Activated gamma-delta T cell (primary cell): ENCODE measurements around the gene DYNC2H1.
"Not testable (repeated sequence)": the region's sequence is repeated elsewhere in the genome, so short reads cannot be mapped to it uniquely, and the experiment has no call there.

Source experiments
- DNase-seq: peaks from one replicate; lab custom pipeline; 2025; lab: John Stamatoyannopoulos, UW

The DYNC2H1 gene

DNA sequence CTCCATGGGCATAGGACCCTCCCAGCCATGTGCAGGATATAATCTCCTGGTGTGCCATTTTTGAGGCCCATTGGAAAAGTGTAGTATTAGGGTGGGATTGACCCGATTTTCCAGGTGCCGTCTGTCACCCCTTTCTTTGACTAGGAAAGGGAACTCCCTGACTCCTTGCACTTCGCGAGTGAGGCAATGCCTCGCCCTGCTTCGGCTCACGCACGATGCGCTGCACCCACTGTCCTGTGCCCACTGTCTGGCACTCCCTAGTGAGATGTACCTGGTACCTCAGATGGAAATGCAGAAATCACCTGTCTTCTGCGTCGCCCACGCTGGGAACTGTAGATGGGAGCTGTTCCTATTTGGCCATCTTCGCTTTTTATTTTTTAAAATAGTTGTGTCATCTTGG lies 32.8 kb downstream of the DYNC2H1 start:
- not testable (repeated sequence) for DNase-seq

DNA sequence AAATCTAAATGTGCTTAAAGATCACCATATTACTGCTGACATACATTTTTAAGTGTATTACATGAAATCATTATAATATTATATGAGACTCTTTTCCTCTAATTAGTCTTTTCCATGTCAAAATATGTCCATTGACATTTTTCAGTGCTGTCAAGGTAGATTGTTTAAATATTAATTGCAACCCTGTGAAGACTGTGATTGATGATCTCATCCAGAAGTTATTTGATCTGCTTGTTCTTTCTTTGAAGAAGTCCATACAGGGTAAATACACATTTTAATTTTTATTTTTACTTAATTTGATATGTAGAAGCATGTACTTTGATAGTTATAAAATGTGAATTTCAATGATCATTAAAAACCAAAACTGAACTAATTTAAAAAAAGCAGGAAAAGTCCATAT lies 38.4 kb downstream of the DYNC2H1 start:
- no peak for DNase-seq

DNA sequence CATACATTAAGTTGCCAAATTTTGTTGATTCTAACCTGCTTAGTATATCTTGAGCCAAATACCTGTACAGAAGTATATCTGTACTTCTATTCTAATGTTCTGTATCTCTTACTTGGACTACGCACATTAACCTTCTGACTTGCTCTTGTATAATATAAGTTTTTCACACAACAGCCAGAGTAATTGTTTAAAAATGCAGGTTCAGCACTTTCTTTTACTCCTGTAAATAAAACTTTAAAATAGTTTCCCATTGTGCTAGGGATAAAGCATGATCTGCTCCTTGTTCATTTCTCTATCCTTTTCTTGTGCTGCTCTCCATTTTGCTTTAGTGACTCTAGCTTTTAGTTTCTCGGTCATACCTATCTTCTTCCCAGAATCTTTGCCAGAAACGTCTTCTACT lies 48.3 kb downstream of the DYNC2H1 start:
- no peak for DNase-seq

DNA sequence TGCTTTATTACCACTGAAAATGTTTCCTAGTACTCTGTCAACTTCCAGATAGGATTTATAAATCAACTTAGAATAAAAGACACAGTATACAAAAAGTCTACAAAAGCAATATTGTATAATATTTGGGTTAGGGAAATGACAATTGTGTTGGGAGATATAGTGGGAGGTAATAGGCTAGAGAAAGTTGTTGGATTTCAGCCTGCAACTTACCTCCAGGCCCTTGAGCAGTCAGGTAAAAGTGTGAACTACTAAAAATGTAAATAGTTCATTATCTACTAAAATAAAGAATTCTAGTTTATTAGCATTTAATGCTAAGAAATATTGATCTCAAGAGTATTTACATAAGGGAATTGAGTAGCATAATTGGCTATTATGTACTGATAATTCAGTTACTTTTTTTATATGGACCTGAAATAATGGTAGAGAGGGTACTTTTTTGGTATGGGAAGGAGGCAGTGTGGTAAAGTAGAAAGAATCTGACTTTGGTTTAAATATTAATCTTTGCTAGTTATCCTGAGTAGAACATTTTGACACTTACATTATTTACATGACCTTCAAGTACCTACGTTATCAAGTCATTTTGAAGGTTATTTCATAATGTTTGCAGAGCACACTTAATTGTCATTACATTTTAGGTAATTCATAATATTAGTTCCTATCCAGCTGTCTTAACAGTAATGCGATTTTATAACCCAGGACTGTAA lies 55.0 kb downstream of the DYNC2H1 start:
- no peak for DNase-seq

DNA sequence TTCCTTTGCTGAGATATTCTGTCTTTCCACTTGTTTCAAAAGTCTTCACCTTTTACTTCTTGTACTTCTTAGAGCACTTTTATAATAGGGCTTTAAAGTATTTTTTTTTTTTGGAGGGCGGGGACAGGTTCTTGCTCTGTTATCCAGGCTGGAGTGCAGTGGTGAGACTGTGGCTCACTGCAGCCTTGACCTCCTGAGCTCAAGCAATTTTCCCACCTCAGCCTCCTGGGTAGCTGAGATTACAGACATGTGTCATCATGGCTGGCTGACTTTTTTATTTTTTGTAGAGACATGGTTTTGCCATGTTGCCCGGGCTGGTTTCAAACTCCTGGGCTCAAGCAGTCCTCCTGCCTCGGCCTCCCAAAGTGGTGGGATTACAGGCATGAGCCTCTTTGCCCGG lies 57.9 kb downstream of the DYNC2H1 start:
- DNase-seq: no peak

DNA sequence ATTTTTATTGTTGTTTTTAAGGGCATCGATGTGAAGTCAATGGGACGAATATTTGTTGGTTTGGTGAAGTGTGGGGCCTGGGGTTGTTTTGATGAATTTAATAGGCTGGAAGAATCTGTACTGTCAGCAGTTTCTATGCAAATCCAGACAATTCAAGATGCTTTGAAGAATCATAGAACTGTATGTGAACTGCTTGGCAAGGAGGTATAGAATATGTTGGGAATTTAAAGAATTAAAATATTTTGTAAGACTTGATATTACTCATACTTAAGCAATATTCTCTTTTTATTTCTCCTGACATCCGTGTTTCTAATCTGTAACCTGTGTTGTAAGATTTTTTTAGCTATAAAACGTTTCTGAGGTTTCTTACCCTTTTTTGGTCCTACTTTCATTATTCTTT lies 61.6 kb downstream of the DYNC2H1 start:
- no peak for DNase-seq

DNA sequence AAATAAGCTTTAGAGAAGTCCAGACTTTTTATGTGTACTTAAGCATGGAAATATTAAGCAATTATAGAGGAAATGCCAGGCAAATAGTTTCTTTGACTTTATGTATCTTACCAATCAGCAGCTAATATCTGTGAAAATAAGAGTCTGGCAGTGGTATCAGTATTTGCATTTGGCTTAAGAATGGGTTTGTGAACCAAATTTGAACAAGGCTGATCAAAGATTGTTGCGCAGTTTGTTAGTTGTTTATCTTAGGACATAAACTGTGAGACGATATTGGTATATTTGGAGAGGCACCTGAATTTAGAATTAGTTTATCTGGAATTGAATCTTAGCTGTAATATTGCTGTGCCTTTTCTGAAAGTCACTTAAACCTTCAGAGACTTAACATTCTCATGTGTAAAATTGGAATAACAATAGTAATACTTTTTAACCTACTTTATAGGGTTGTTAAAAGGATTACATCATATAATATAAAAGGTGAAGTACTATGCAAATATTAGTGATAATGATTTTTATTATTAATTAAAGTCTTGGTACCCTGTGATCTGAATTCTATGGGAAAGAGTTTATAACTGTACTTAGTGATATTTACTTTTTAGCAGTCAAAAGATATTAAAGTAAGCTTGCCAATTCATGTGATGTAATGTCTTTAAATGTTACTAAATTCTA lies 66.4 kb downstream of the DYNC2H1 start:
- no peak for DNase-seq

DNA sequence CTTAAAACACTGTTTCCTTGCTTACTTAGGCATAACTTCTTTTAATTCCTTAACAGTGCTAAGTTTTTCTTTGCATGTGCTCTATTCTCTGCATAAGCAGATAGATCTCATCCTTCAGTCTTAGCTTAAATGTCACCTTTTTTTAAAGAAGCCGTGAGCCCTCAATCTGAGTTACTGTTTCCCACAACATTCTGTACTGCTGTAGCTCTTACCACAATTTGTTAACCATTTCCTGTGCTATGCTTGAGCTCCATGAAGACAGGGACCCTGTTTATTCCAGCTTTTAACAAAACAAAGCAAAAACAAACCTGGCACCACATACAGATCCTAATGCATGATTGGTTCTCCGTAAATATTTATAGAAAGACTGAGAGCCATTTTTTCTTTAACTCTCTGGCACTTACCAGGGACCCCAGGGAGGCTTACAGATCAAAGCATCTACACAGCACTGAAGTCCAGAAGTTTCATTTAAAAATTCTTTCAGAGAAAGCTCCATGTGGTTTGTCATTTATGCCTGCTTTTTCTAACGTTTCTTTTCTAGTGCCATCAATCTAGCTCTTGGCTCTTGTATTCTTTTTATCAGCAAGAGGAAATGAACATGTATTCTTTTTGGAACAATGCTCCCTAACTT lies 74.9 kb downstream of the DYNC2H1 start:
- DNase-seq: no peak

DNA sequence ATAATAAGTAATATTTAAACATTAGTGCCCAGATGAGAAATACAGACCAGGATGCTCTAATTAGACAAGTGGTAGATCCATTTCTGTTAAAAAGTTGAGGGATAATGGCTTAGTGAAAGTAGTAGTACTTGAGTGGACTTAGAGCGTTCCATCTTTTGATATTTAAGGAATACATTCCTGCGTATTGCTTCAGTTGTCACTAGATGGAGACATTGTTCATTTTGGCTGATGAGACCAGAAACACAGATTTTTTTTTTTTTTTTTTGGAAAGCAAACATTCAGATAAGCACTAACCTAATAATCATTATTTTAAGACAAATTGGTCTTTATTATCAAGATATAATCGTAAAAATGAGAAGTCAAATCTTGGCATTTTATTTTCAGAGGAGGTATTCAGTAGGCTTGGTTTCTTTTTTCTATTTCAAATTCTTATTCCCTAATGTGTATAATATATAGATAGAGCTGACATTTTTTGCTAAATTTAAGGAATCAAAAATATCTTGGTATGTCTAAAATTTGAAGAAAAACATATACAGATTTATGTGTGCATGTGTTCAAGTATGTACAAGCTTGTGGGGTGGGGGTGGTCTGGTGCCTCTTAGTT lies 92.9 kb downstream of the DYNC2H1 start:
- no peak for DNase-seq

DNA sequence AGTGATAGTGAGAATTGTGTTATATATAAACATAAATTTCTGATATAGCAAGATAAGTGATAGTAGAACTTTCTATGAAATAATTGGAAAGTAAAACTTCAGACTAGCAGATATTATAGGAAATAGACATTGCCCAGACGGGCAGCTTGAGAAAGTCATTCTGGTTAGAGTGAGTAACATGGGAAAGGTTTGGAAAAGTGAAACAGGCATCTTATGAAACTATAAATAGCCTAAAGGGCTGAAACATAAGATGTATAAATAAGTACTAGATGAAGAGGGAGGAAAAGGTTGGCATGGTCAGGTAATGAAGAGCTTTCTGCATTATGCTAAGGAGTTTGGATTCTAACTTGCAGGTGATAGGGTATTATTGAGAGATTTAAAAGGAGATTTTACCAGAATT lies 101.3 kb downstream of the DYNC2H1 start:
- no peak for DNase-seq

DNA sequence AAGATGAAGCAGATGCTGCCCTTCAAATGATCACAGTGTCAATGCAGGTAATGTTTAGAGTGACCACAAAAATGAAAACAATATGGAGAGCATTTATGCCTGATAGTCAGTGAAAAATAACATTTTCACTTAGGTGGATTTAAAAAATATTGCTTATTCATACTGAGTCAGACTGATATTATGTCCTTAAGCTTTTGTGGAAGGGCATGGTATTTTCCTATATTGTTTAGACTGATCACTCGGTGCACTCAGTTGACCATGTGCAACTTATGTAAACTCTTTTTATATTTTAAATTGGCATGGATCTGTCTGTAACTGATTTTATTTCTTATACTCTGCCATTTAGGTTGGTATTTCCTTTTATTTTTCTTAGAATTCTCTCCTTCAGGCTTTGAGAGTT lies 106.6 kb downstream of the DYNC2H1 start:
- DNase-seq: no peak

DNA sequence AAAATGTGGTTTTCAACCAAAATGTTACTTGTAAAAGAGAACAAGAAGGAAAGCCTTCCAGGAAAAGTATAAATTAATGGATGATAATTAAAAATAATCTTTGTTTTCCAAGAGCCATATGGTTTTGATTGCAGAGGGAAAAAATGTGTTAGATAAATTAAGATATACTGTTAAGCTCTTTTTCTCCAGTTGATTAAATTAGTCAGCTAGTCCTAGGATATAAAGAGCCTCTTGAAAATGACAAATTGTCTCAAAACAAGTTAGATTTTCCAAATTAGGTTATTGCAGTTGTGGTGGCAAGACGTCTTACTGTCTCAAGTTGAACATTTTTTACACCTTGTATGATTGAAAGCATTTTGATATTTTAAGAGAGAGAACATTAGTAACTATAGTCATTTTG lies 110.9 kb downstream of the DYNC2H1 start:
- DNase-seq: no peak

DNA sequence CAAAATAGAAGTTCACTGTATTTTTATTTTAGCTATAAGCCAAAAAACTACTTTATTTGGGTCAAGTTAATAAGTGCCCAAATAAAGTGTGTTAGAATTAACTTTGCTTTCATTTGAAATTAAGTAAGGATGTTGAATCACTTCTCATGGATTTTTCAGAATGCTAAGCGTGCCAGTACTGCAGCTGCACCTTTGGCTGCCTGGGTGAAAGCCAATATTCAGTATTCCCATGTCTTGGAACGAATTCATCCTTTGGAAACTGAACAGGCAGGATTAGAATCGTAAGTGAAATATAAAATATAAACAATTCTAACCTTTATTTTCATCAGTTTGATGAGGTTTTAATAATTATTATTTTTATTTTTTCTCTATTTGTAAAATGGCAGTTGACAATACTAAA lies 113.6 kb downstream of the DYNC2H1 start:
- no peak for DNase-seq

DNA sequence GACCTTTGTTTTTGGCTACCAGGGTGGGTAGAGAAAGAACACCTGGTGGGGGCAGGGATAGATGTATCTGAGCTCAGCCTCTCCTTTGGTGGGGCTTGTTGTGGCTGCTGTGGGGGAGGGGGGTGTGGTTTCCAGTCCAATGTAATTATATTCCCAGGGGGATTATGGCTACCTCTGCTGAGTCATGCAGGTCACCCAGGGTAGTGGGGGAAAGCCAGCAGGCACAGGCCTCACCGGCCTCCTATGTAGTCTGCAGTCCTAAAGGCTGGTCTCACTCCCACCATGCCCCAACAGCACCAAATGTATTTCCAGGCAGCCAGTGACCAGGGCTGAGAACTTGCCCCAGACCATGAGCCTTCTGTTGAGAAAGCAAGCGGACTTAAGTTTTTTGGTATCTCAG lies 119.6 kb downstream of the DYNC2H1 start:
- no peak for DNase-seq

DNA sequence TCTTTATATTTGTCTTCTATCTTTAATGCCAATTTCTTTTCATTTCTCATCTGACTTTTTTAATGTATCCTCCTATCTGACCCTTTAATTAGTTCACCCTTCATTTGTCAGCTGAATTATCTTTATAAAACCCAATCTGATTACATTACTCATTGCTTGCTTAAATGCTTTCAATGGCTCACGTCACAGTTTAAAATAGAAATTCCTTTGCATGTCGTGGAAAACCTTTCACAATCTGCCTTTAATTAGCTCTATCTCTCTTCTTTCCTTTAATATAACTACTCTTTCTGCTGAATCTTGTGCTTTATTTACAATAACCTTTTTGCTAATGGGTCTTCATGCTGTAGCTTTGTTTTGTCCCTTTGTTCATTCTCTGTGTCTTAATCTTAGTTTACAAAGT lies 125.7 kb downstream of the DYNC2H1 start:
- no peak for DNase-seq

DNA sequence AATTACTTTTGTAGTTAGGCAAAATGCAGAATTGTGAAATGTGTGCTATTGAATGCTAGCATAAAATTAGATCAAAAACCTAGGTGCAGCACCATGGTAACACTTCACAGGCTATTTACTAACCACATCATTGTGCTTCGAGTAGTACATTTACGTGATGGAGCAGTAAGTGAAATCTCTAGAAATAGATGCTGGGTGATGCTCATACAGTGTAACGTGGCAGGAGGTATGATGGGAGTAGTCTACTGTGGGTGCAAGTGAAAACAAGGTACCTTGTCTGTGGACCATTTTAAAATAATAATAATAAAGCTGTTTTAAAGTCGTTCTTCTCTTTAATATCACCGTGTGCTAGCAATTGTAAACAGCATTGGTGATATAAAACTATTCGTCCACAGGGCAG lies 132.3 kb downstream of the DYNC2H1 start:
- DNase-seq: no peak

DNA sequence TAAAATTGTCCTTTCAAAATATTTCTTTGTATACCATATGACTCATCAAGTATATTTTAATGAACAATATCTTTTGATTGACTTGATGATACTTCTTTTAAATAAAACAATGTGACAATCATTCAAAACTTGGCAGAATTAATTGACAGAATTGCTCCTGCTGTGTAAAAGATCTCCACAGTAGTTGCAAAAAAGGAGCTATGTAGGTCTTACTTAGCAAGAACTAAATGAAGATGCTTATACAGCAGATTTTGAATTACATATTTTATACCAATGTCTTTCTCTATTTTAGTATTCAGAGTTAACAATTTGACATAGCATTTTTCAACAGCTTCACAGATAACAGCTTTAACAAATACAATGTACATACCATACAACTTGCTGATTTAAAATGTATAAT lies 144.9 kb downstream of the DYNC2H1 start:
- DNase-seq: no peak

DNA sequence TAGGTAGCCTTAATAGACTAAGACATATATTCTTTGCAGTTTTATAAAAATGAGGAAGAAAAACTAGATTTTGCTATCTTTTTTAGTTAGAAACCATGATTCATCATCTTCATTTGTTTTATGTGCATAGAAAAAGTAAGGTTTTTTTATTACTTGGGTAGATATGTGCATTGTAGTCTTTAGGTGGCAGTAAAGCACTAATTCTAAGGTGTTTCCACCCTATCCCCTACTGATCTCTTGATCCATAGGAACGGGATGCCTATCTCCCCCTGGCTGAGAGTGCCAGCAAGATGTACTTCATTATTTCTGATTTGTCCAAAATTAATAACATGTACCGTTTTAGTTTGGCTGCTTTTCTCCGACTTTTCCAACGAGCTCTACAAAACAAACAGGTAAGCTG lies 148.1 kb downstream of the DYNC2H1 start:
- no peak for DNase-seq

DNA sequence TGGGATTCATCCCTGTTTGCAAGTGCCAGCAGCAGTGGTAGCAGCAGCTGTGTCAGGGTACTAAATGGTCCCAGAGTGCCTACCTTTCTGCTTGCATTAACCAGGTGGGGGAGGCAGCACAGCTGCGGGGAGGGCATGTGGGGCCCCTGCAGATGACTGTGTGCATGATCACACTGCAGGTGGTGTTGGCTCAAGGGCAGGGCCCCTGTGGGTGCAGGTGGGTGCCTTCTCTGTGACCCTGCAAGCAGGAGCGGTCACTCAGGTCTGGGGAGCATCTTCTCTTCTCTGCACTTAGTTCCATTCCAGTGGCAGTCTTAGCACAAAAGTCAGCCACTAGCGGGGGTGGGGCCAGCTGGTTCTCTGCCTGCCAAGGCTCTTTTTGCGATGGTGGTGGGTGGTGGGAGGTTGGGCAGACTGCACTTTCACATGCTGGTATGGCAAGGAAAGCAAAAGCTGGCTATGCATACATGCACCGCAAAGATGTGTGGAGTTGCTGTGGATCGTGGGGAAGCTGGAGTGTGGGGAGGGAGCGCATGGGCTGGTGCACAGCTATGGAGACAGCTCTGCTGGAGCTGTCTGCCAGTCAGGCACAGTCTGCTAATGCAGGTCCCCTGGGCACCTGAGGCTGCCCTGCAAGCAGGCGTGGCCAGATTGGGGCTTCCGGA lies 157.1 kb downstream of the DYNC2H1 start:
- no peak for DNase-seq

DNA sequence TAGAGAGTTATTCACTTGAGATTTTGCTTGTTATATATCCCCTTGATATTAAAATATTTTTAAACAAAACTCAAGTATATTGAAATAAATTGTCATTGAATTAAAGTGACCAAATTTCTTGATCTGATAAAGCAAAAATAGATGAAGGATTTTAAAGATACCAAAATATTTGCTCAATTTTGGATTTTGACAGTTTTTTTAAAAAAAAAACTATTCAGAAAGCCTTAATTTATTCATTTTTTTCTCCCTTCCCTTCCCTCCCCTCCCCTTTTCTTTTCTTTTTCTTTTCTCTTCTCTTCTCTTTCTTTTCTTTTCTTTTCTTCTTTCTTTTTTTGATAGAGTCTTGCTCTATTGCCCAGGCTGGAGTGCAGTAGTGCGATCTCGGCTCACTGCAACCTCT lies 163.7 kb downstream of the DYNC2H1 start:
- DNase-seq: no peak

DNA sequence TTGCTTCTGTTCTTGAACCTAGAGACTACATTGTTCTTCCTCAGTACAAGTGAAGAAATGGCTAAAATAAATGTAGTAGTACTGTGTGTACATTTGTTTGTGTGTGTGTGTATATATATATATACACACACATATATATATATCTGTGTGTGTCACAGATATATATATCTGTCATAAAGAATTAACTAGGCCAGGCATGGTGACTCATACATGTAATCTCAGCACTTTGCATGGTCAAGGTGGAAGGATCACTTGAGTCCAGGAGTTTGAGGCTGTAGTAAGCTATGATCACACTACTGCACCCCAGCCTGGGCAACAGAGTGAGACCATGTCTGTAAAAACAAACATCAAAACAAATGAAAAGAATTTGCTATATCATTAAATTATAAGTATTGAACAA lies 164.8 kb downstream of the DYNC2H1 start:
- DNase-seq: no peak

DNA sequence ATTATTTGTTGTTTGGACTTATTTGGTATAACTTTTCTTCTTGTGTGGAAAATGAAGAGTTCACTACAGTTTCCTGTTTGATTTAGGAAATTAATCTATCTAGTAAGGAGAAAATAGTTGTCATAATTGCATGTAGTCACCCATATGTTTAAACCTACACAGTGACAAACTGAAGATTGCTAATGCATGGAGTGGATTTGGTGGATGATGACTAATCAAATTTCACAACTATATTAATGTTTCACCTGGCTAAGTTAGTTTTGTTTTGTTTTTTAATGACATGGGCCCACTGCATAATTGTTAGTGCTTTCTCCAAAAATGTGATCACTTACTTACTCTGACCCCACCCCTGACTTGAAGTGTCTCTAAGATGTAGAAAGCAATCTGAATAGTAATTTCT lies 170.6 kb downstream of the DYNC2H1 start:
- DNase-seq: no peak

DNA sequence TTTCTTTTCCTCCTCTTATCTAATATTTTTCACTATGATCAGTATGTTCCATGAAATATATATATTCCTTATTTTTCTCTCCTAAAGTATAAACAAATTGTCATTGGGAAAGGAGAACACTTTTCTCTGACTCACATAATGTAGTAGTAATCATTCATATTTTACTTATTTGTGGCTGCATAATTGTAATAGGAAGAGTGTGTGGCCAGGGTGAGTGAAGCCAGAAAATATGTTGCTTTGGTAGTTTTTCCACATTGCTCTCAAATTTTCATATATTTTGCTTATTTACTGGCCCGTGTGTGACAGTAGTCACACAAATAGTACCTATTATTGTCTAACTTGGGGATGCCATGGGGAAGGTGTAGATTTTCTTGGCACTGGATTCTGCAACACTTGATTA lies 172.1 kb downstream of the DYNC2H1 start:
- no peak for DNase-seq
